Kidney (tissue), 14 donors: Measurements from ENCODE around the gene SETX. TPM values are rescaled to one million over a fixed set of nuclear protein-coding genes. Genes with fewer than 3 reads are reported as not detected.
A peak's percentile ranks its signal among the peaks of the same experiment; 100 is the strongest.

ENCODE experiments used
- DNase-seq, 5 donors: peaks; one replicate each; pipeline ENCODE4 v3.0.0-alpha.2; 2013 to 2020
- FAIRE-seq: peaks from 2 replicates; lab custom pipeline; 2012; peaks lifted over from hg19 to GRCh38; lab: Jason Lieb, UNC
- H3K27ac ChIP-seq, 2 donors: one replicate each; pipeline ENCODE4 v1.7.0; 2013; ENCODE audit warnings: low read depth in 2 of 2, low read length in 2 of 2, inconsistent platforms in 1 of 2
- H3K27me3 ChIP-seq: one replicate; pipeline ENCODE4 v1.7.1; 2013; ENCODE audit warnings: low read length, inconsistent platforms; ENCODE audit not compliant: control insufficient read depth, insufficient read depth
- H3K36me3 ChIP-seq, 3 donors: one replicate each; pipeline versions ENCODE4 v1.7.0 to v1.7.1; 2013; ENCODE audit warnings: low read length in 3 of 3, control low read depth in 1 of 3, inconsistent platforms in 1 of 3; ENCODE audit not compliant: insufficient read depth in 3 of 3, control insufficient read depth in 2 of 3
- H3K4me1 ChIP-seq, 3 donors: one replicate each; pipeline versions ENCODE4 v1.7.0 to v1.7.1; 2013; ENCODE audit warnings: low read length in 3 of 3, inconsistent platforms in 1 of 3, low read depth in 1 of 3; ENCODE audit not compliant: control insufficient read depth in 2 of 3, insufficient read depth in 2 of 3
- H3K4me3 ChIP-seq, 3 donors: one replicate each; pipeline versions ENCODE4 v1.7.0 to v1.8.1; 2013; ENCODE audit warnings: low read length in 3 of 3, control low read depth in 1 of 3, inconsistent platforms in 1 of 3
- H3K9ac ChIP-seq, 3 donors: one replicate each; pipeline versions ENCODE4 v1.7.0 to v1.7.1; 2013; ENCODE audit warnings: low read length in 3 of 3, control low read depth in 1 of 3, inconsistent platforms in 1 of 3
- H3K9me3 ChIP-seq, 3 donors: one replicate each; pipeline versions ENCODE4 v1.7.0 to v1.7.1; 2013; ENCODE audit warnings: low read length in 3 of 3, control low read depth in 1 of 3, inconsistent platforms in 1 of 3; ENCODE audit not compliant: control insufficient read depth in 2 of 3, insufficient read depth in 1 of 3
- intact Hi-C: fragments of 100-400 bp; cut with DNase I; formaldehyde crosslinking; loops from one replicate; pipeline ENCODE4 v1.11.1; 2022
- polyA plus RNA-seq: library from polyadenylated mRNA; stranded (reverse); fragments of 350-450 nt; fragmentation: Illumina TruSeq; extraction: RNeasy Lipid Tissue Mini Kit (QIAGEN cat#74804); gene quantifications from one replicate; pipeline ENCODE4 v1.2.3, GENCODE V29; 2014; ENCODE audit warnings: low read depth, low replicate concordance; ENCODE audit not compliant: insufficient read depth
- total RNA-seq: library from RNA; stranded (reverse); fragmentation: NEBNext Ultra II Directional; extraction: Animal tissue kit (Norgen Biotek cat#: 25700); gene quantifications from one replicate; pipeline ENCODE4 v1.2.1, GENCODE V29; 2021
- TF ChIP-seq, protein P1 (sequence below): IDR thresholded peaks from 3 replicates; pipeline ENCODE4 v1.5.1; 2012; ENCODE audit warnings: mild to moderate bottlenecking, moderate library complexity, borderline replicate concordance; ENCODE audit not compliant: insufficient read depth; ENCODE audit errors: extremely low read depth
- donor health status: control.
- donor health status: control.
- donor health status: control.
- donor health status: control.
- donor health status: control.
- donor health status: DM: yes; HTN: yes; CAD: no.
- donor health status: Normal renal cell carcinoma (clear cell type).

SETX gene
- total and polyA plus RNA-seq, 2 donors from 2014 or later: 16.1 to 56.8 TPM

DNA sequence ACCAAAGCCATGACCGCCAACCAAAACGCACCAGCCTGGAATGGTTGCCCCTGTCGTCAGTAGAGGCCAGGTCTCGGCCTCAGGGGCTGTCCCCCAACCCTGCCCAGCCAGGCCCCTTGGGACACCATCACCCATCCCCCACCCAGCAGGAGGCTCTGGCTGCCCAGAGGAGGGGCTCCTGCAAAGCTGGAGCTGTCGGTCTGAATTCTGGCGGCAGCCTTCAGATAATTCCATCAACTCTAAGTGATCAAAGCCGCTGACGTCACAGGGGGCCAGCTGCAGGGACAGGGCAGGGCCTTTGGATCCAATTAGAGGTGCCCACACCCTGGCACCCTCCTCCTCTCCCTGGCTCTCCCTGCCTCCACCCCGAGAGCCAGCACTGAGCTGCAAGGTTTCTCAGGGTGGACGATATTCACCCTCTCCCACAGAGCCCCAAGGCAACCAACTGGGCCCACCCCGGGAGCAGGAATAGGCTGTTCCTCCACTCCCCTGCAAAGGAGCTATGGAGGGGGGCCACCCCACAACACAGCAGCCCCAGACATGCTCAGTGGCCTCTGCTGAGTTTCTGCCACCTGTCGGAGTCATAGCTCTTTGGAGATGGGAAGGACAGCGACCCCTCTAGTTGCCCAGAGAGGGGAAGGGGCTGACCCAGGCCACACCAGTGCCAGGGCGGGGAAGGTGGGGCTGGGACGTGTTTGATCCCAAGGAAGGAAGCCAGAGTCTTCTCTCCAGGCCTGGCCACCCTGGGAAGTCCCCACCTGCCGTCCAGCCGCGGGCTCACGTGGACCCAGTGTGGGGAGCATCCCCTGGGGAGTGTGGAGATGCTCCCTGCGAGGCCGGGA, 114.6 kb downstream of the SETX start:
- H3K4me1 ChIP-seq: peaks cover 0 to 12% (median 0%) of the 10 kb centered on the region in 3 donors
- intact Hi-C loops: loop anchor here (10.0 kb wide), 1 partner anchor 475 kb away; no protein-coding TSS in a partner anchor
- no peak overlapping the region for H3K4me3 ChIP-seq
- H3K27ac ChIP-seq: no peak overlapping the region
- no peak overlapping the region for H3K9ac ChIP-seq
- TF ChIP-seq, protein P1, sequence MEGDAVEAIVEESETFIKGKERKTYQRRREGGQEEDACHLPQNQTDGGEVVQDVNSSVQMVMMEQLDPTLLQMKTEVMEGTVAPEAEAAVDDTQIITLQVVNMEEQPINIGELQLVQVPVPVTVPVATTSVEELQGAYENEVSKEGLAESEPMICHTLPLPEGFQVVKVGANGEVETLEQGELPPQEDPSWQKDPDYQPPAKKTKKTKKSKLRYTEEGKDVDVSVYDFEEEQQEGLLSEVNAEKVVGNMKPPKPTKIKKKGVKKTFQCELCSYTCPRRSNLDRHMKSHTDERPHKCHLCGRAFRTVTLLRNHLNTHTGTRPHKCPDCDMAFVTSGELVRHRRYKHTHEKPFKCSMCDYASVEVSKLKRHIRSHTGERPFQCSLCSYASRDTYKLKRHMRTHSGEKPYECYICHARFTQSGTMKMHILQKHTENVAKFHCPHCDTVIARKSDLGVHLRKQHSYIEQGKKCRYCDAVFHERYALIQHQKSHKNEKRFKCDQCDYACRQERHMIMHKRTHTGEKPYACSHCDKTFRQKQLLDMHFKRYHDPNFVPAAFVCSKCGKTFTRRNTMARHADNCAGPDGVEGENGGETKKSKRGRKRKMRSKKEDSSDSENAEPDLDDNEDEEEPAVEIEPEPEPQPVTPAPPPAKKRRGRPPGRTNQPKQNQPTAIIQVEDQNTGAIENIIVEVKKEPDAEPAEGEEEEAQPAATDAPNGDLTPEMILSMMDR: no peak
- DNase-seq: peak in 2 of 5 donors; percentile 71 to 88
- no peak for FAIRE-seq
- no peaks in the 10 kb centered on the region for H3K27me3 ChIP-seq
- H3K9me3 ChIP-seq: no peaks in the 10 kb centered on the region
- no peaks in the 10 kb centered on the region for H3K36me3 ChIP-seq

- TF ChIP-seq, protein P1: no peak
- H3K27ac ChIP-seq: no peak overlapping the region
- DNase-seq: peak in 1 of 5 donors; percentile 67
- H3K36me3 ChIP-seq: no peaks in the 10 kb centered on the region
- FAIRE-seq: no peak
- H3K27me3 ChIP-seq: no peaks in the 10 kb centered on the region
- H3K4me1 ChIP-seq: peaks cover 0 to 7% (median 0%) of the 10 kb centered on the region in 3 donors
- intact Hi-C loops: loop anchor here (10.0 kb wide), 1 partner anchor 475 kb away; no protein-coding TSS in a partner anchor
- H3K9ac ChIP-seq: no peak overlapping the region
- H3K9me3 ChIP-seq: no peaks in the 10 kb centered on the region
- no peak overlapping the region for H3K4me3 ChIP-seq
Measured at GRCh38 chr9:132239518-132239917, 115.3 kb downstream of the SETX start.

- Histone ChIP-seq H3K27ac (no peak overlapping the region), H3K4me3 (no peak overlapping the region), H3K9me3 (no peaks in the 10 kb centered on the region), H3K9ac (no peak overlapping the region), H3K36me3 (no peaks in the 10 kb centered on the region), H3K27me3 (no peaks in the 10 kb centered on the region), H3K4me1 (peaks cover 0 to 5% (median 0%) of the 10 kb centered on the region in 3 donors)
- no peak for FAIRE-seq
- TF ChIP-seq, protein P1: no peak
- intact Hi-C loops: loop anchor here (10.0 kb wide), 1 partner anchor 474 kb away; no protein-coding TSS in a partner anchor
- DNase-seq: peak in 1 of 5 donors; percentile 73
Measured at GRCh38 chr9:132238992-132239391, 115.8 kb downstream of the SETX start.
